Measurements from ENCODE around the gene CFAP100.

The CFAP100 gene

GRCh38 chr3:126373682-126374601, 20.8 kb upstream of the CFAP100 start:
- DNase-seq (ENCODE audit: low read depth, low spot score): no peak

GRCh38 chr3:126375835-126376331, 18.8 kb upstream of the CFAP100 start:
- DNase-seq (ENCODE audit: low read depth, low spot score): no peak

GRCh38 chr3:126376444-126376843, 18.3 kb upstream of the CFAP100 start:
- DNase-seq (ENCODE audit: low read depth, low spot score): no peak

- DNase-seq (ENCODE audit: low read depth, low spot score): no peak
These were observed 17.5 kb upstream of the CFAP100 start for GRCh38 chr3:126377211-126377610.

GRCh38 chr3:126378341-126378751, 16.4 kb upstream of the CFAP100 start:
- DNase-seq (ENCODE audit: low read depth, low spot score): no peak

GRCh38 chr3:126380011-126380768, 14.5 kb upstream of the CFAP100 start:
- DNase-seq (ENCODE audit: low read depth, low spot score): peak; percentile 44

GRCh38 chr3:126381966-126382365, 12.7 kb upstream of the CFAP100 start:
- no peak for DNase-seq (ENCODE audit: low read depth, low spot score)

- peak; percentile 96 for DNase-seq (ENCODE audit: low read depth, low spot score)
These were observed 5.5 kb upstream of the CFAP100 start for GRCh38 chr3:126389112-126389793.

- no peak for DNase-seq (ENCODE audit: low read depth, low spot score)
These were observed 4.9 kb upstream of the CFAP100 start for GRCh38 chr3:126389794-126390146.

- DNase-seq (ENCODE audit: low read depth, low spot score): no peak
These were observed 4.5 kb upstream of the CFAP100 start for GRCh38 chr3:126390201-126390600.

GRCh38 chr3:126390751-126391150, 4.0 kb upstream of the CFAP100 start:
- no peak for DNase-seq (ENCODE audit: low read depth, low spot score)

- no peak for DNase-seq (ENCODE audit: low read depth, low spot score)
These were observed 3.1 kb upstream of the CFAP100 start for GRCh38 chr3:126391631-126392030.

- no peak for DNase-seq (ENCODE audit: low read depth, low spot score)
These were observed 2.5 kb upstream of the CFAP100 start for GRCh38 chr3:126392246-126392645.

GRCh38 chr3:126393563-126393962, 1.1 kb upstream of the CFAP100 start:
- no peak for DNase-seq (ENCODE audit: low read depth, low spot score)

GRCh38 chr3:126394977-126395321, 240 bp downstream of the CFAP100 start:
- DNase-seq (ENCODE audit: low read depth, low spot score): no peak

GRCh38 chr3:126395846-126396513, 1.3 kb downstream of the CFAP100 start:
- DNase-seq (ENCODE audit: low read depth, low spot score): no peak

GRCh38 chr3:126396536-126396935, 1.8 kb downstream of the CFAP100 start:
- DNase-seq (ENCODE audit: low read depth, low spot score): no peak

GRCh38 chr3:126397610-126398422, 3.1 kb downstream of the CFAP100 start:
- no peak for DNase-seq (ENCODE audit: low read depth, low spot score)

- no peak for DNase-seq (ENCODE audit: low read depth, low spot score)
These were observed 4.0 kb downstream of the CFAP100 start for GRCh38 chr3:126398423-126399350.

GRCh38 chr3:126399351-126399735, 4.6 kb downstream of the CFAP100 start:
- DNase-seq (ENCODE audit: low read depth, low spot score): no peak

Measured in ELF-1 (cell line).